ENCODE data around the gene PYDC2.

Gene PYDC2

GRCh38 chr3:191461113-191461595 lies at the start of gene PYDC2:
PYDC2 (plus strand) TSS chr3:191461163; CDS start chr3:191461163, 0 bp downstream.
- H3K27ac ChIP-seq = no peak within 1 kb of the TSS

DNA sequence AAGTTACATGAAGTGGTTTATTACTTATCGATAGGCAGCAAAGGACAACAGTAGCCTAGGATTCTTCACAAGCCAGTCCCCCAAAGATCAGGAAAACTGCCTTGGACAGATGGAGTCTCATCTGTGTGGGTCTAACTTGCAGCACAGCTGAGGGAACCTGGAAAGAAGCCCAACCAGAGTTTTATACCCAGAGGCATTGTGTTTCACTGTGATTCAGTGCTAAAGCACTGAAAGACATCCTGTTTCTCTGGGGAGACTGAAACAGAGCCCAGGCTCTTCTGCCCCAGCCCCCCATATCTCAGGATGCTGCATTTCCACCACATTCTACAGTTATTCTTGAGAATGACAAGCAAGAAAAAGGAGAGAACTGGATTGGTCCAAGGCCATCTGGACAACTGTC lies 48.2 kb upstream of the PYDC2 start:
- no peak overlapping the region for H3K27ac ChIP-seq

More at GRCh38 chr3:191461113-191461595, at the start of gene PYDC2:
- DNase-seq (ENCODE audit: low read depth, low spot score) = no peak

DNA sequence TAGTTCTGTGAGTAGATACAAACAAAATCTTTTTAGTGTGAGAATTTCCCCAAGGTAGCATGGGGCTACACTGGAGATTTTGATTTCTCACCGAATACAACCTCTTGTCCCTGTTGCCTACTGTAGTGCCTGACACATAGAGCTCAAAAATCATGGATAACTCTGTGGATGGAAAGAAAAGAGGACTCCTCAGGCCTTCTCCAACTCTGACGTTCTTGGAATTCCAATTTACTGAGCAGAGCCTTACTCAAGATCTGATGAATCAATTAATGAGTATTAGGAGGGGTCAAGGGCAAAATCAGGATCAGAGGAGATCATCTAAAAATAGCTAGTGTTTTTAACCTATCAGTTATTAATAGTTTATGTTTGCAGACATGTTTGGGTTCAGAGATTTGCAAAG lies 46.7 kb upstream of the PYDC2 start:
- no peak for DNase-seq (ENCODE audit: low read depth, low spot score)
- H3K27ac ChIP-seq = no peak overlapping the region

More for the DNA sequence above, 48.2 kb upstream of the PYDC2 start:
- DNase-seq (ENCODE audit: low read depth, low spot score) = peak; percentile 31

DNA sequence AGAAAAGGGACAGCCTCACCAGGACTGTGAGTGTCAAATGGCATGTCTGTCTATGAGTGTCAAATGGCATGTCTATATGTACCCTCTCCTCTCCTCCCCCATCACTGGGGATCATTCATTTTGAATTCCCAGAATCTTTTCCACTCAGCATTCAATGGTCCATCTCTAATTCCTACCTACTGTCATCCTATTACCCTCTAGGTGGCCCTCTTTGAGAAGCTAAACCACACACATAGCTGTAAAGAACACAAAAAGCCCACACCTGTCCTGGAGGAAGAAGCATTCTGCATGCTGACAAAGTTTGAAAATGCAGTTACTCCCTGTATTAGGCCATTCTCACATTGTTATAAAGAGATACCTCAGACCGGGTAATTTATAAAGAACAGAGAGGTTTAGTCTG lies 46.2 kb upstream of the PYDC2 start:
- no peak for DNase-seq (ENCODE audit: low read depth, low spot score)
- H3K27ac ChIP-seq = no peak overlapping the region

DNA sequence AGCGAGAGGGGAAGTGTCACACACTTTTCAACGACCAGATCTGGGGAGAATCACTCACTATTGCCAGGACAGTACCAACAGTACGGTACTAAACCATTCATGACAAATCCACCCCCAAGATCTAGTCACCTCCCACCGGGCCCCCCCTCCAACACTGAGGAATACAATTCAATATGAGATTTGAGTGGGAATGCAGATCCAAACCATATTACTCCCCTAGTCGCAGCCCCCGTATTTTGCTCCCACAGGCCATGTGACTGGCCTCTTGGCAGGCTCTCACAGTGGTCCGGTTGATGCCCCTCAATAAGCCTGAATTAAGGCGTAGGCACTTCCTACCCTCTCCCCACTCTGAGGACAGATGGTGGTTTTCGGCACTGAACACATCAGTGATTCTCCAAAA lies 45.4 kb upstream of the PYDC2 start:
- H3K27ac ChIP-seq = no peak overlapping the region
- DNase-seq (ENCODE audit: low read depth, low spot score) = no peak

DNA sequence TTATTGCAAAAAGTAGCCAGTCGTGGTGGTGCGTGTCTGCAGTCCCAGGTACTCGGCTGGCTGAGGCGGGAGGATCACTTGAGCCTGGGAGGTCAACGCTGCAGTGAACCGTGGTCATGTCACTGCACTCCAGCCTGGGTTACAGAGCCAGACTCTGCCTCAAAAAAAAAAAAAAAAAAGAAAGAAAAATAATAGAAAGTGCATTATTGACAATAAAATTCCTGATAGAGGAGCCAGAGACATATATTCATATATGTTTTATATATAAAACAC lies 43.6 kb upstream of the PYDC2 start:
- no peak overlapping the region for H3K27ac ChIP-seq

DNA sequence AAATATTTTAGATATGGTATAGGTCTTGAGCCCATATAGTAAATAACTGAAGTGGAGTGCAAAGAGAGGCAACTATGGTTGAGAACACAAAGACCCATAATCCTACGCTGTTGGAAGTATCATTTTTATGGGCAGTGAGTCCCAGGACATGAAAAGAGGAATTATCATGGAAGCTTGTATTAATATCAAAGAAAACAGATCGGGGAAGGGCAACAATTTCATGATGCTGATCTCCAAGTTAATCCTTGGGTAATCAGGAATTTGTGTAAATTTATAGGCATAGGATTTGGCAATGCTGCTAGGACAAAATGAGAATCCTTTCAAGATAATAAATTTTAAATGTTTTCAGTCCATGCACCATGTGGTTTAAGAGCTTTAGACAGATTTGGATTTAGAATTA lies 40.2 kb upstream of the PYDC2 start:
- no peak overlapping the region for H3K27ac ChIP-seq
- no peak for DNase-seq (ENCODE audit: low read depth, low spot score)

More for the DNA sequence above, 43.6 kb upstream of the PYDC2 start:
- no peak for DNase-seq (ENCODE audit: low read depth, low spot score)

DNA sequence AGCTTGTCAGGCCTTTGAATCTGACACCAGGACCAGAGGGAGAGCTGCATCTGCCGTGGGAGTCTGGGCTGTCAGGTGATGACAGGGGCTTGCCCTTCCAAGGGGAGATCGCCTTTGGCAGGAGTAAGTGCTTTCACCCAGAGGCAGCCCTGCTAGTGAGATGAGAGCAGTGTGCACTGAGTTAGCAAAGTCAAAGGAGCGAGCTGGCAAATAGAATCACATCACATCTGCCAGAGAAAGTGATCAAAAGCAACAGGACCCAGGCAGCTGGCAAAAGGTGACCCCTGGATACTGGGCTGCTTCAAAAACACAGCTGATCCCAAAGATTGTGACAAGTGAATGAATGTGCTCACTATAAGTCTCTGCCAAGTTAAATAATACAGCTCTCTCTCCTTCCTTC lies 36.1 kb upstream of the PYDC2 start:
- DNase-seq (ENCODE audit: low read depth, low spot score) = no peak
- H3K27ac ChIP-seq = no peak overlapping the region

DNA sequence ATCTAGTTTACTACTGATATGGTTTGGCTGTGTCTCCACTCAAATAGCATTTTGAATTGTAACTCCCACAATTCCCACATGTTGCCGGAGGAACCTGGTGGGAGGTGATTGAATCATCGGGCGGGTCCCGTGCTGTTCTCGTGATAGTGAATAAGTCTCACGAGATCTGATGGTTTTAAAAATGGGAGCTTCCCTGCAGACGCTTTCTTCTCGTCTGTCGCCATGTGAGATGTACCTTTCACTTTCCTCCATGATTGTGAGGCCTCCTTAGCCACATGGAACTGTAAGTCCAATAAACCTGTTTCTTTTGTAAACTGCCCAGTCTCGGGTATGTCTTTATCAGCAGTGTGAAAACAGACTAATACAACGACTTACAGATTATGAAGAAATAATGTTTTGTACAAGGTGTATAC lies 35.6 kb upstream of the PYDC2 start:
- DNase-seq (ENCODE audit: low read depth, low spot score) = no peak
- no peak overlapping the region for H3K27ac ChIP-seq

DNA sequence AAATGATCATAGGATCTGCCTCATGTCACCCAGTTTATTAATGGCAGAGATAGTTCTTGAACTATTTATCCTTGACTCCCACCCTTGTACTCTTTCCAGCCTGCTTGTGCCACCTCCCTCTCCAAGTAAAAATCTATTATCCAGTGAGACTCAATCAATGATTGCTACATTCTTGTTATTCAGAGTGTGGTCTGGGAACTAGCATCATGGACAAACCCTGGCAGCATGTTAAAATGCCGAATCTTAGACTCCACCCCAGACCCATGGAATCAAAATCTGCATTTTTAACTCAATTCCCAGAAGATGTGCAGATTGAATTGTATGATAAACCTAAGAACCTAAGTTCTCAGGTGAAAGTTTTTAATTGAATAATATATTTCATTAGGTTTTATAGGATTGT lies 34.7 kb upstream of the PYDC2 start:
- no peak overlapping the region for H3K27ac ChIP-seq
- no peak for DNase-seq (ENCODE audit: low read depth, low spot score)

GRCh38 chr3:191428177-191428576 lies 32.8 kb upstream of the PYDC2 start:
- no peak for DNase-seq (ENCODE audit: low read depth, low spot score)

DNA sequence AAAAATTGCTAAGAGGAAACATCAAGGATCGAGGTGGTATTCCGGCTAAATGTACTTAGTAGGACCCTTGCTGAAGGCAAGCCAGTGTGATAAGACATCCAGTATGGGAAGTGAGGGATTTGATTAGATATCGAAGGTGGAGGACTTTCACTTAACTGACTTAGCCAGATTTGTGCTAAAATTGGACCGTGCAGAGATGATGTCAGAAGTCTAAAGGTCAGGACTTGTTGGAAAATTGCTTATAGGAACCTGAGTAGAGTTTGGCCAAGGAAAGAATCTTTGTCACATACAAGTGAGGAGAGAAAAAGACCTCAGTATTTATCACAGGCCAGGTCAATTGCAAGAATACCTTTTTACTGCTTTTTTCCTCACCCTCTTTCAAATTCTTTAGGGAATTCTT lies 30.9 kb upstream of the PYDC2 start:
- no peak for DNase-seq (ENCODE audit: low read depth, low spot score)

More at GRCh38 chr3:191428177-191428576, 32.8 kb upstream of the PYDC2 start:
- H3K27ac ChIP-seq = no peak overlapping the region

DNA sequence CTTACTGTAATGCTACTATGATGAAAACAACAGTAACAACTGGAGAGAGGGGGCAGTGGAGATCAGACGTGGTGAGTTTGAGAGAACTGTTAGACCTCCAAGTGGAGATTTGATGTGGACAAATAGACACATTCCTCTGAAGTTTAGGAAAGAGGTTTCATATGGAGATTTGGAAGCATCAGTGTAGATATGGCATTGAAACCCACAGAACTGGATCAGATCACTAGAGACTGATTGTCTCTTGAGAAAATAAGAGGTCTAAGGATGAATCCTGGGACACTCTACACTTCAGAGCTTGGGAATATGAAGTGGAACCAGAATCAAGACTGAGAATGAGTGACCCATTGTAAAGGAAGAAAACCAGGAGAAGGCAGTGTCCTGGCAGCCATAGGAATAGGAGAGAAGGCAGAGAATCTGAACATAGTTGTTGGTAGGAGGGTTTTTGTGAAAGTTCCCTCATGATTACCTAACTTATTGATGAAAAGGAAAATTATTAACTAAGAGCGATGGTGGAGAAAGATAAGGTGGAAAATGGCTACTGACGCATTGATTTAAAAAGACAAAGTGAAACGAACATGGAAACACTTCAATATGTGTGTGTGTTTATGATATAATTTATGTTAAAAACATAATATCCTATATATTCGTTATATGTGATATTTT lies 29.7 kb upstream of the PYDC2 start:
- DNase-seq (ENCODE audit: low read depth, low spot score) = no peak
- H3K27ac ChIP-seq = no peak overlapping the region

More for the DNA sequence above, 30.9 kb upstream of the PYDC2 start:
- H3K27ac ChIP-seq = no peak overlapping the region

GRCh38 chr3:191432162-191432561 lies 28.8 kb upstream of the PYDC2 start:
- DNase-seq (ENCODE audit: low read depth, low spot score) = no peak
- no peak overlapping the region for H3K27ac ChIP-seq

- DNase-seq (ENCODE audit: low read depth, low spot score) = no peak
- H3K27ac ChIP-seq = no peak overlapping the region
Measured at GRCh38 chr3:191434024-191434423, 26.9 kb upstream of the PYDC2 start.

DNA sequence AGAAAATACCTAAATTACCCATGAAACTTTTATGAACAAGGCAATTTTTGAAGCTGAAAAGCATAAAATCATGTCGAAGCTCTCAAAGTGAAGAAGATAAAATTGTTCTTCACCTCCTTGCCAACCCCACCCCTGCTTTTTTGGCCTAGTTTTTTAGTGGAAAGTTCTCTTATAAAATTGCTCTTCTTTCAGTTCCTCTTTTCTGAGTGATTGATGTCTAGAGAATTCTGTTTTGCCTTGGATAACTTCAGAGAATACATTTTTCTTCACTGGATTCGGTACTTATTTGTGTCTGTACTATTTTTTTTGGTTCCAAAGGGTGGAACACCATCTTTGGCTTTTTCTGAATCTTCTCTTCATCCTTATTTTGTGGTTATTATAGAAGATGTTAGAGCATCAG lies 25.0 kb upstream of the PYDC2 start:
- DNase-seq (ENCODE audit: low read depth, low spot score) = no peak
- H3K27ac ChIP-seq = no peak overlapping the region

- no peak for DNase-seq (ENCODE audit: low read depth, low spot score)
- H3K27ac ChIP-seq = no peak overlapping the region
Measured at GRCh38 chr3:191438150-191438814, 22.7 kb upstream of the PYDC2 start.

DNA sequence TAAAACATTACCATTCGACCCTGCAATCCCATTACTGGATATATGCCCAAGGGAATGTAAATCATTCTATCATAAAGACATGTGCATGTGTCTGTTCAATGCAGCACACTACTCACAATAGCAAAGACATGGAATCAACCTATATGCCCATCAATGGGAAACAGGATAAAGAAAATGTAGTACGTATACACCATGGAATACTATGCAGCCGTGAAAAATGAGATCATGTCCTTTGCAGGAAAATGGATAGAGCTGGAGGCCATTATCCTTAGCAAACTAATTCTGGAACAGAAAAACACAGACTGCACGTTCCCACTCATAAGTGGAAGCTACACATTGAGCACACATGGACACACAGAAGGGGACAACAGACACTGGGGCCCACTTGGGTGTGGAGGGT lies 20.4 kb upstream of the PYDC2 start:
- DNase-seq (ENCODE audit: low read depth, low spot score) = no peak
- no peak overlapping the region for H3K27ac ChIP-seq

- DNase-seq (ENCODE audit: low read depth, low spot score) = no peak
- no peak overlapping the region for H3K27ac ChIP-seq
Measured at GRCh38 chr3:191441687-191442086, 19.3 kb upstream of the PYDC2 start.

GRCh38 chr3:191444569-191444968 lies 16.4 kb upstream of the PYDC2 start:
- H3K27ac ChIP-seq = no peak overlapping the region
- DNase-seq (ENCODE audit: low read depth, low spot score) = no peak

DNA sequence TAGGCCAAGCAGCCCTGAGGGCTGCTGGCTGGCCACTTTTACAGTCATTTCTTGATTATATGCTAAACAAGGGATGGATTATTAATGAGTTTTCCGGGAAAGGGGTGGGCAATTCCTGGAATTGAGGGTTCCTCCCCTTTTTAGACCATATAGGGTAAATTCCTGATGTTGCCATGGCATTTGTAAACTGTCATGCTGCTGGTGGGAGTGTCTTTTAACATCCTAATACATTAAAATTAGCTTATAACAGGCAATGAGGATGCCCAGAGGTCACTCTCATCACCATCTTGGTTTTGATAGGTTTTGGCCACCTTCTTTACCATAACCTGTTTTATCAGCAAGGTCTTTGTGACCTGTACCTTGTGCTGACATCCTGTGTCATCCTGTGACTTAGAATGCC lies 11.7 kb upstream of the PYDC2 start:
- no peak overlapping the region for H3K27ac ChIP-seq
- no peak for DNase-seq (ENCODE audit: low read depth, low spot score)

All from epithelial cell of prostate (primary cell).